NCI-H2081 (cell line): ENCODE results near the gene KNOP1.

Source experiments
- DNase-seq, 2 experiments: peaks; one replicate each; lab custom pipeline; 2025; lab: John Stamatoyannopoulos, UW

Gene KNOP1

GRCh38 chr16:19717741-19718623, at the start of gene KNOP1, which contains the start of gene IQCK:
Gene KNOP1 (minus strand): TSS chr16:19718227. CDS start chr16:19715035, 3,192 bp downstream.
Gene IQCK (plus strand): TSS chr16:19718271. CDS start chr16:19718307, 36 bp downstream.
- DNase-seq, result peak; percentile 87 to 91

- DNase-seq, result no peak
These were observed 49.5 kb upstream of the KNOP1 start for GRCh38 chr16:19767497-19767896.

- DNase-seq, result no peak
These were observed 49.0 kb upstream of the KNOP1 start for GRCh38 chr16:19766988-19767387.

- no peak for DNase-seq
These were observed 48.5 kb upstream of the KNOP1 start for GRCh38 chr16:19766554-19766884.

- DNase-seq, result no peak
These were observed 48.0 kb upstream of the KNOP1 start for GRCh38 chr16:19765860-19766553.

- no peak for DNase-seq
These were observed 42.5 kb upstream of the KNOP1 start for GRCh38 chr16:19760356-19761060.

- DNase-seq, result peak; percentile 4 to 30
These were observed 40.0 kb upstream of the KNOP1 start for GRCh38 chr16:19757762-19758595.

GRCh38 chr16:19757026-19757425, 39.0 kb upstream of the KNOP1 start:
- no peak for DNase-seq

GRCh38 chr16:19755268-19755667, 37.2 kb upstream of the KNOP1 start:
- DNase-seq, result no peak

- no peak for DNase-seq
These were observed 36.6 kb upstream of the KNOP1 start for GRCh38 chr16:19754644-19755036.

GRCh38 chr16:19753815-19754643, 36.0 kb upstream of the KNOP1 start:
- no peak for DNase-seq

GRCh38 chr16:19751478-19752385, 33.7 kb upstream of the KNOP1 start:
- no peak for DNase-seq

GRCh38 chr16:19749571-19750080, 31.6 kb upstream of the KNOP1 start:
- DNase-seq, result no peak

- DNase-seq, result no peak
These were observed 30.6 kb upstream of the KNOP1 start for GRCh38 chr16:19748389-19749168.

GRCh38 chr16:19746561-19746960, 28.5 kb upstream of the KNOP1 start:
- no peak for DNase-seq

GRCh38 chr16:19745286-19746010, 27.4 kb upstream of the KNOP1 start:
- DNase-seq, result no peak

GRCh38 chr16:19744670-19745069, 26.6 kb upstream of the KNOP1 start:
- DNase-seq, result peak; percentile 34 to 70

GRCh38 chr16:19743816-19744159, 25.8 kb upstream of the KNOP1 start:
- DNase-seq, result no peak
